CD4-positive, alpha-beta T cell treated with Interleukin-1 beta for 1 hour (primary cell): ENCODE measurements around the gene TP53TG5.

ENCODE experiments used
- DNase-seq, 2 donors: peaks; one replicate each; pipeline ENCODE4 v3.0.0-alpha.2; 2020 to 2022

TP53TG5 gene

DNA sequence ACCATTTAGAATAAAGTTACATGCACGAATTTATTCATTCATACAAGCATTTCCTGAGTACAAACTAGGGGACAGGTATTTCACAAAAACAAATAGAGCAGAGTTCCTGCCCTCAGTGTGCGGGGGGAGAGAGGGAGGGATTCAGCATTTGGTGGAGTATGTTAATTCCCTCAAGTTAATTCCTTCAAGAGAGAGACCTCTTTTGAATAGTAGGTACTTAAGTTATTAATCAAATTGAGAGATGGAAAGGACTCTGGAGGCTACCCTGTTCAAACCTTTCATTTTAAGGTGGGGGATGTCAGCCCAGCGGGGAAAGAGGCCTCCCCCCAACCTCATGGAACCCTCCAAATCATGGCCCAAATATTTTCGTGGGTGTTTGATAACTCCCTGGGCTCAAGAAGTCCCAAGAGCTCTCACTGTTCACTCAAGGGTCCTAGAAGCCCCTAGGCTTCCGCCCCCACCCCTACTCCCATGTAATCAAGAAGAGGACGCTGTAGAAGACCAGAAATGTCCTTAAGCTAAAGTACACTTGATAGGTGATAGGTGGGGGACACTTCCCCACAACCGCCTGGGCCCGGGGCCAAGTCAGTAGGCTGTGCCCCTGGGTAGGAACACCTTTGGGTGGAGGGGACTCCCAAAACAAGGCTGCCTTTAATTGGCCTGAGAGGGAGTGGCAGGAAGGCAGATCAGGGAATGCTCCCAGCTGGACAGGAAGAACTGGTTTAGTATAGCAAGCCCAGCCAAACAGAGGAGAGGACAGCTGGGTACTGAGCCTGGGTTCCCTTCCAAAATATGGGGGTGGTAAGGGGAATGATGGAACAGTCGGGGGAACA lies 32.8 kb downstream of the TP53TG5 start:
- no peak for DNase-seq

GRCh38 chr20:45344168-45344860 lies 33.8 kb downstream of the TP53TG5 start:
- peak in 1 of 2 donors; percentile 58 for DNase-seq

- no peak for DNase-seq
Observed at GRCh38 chr20:45343532-45344167, 34.5 kb downstream of the TP53TG5 start.

DNA sequence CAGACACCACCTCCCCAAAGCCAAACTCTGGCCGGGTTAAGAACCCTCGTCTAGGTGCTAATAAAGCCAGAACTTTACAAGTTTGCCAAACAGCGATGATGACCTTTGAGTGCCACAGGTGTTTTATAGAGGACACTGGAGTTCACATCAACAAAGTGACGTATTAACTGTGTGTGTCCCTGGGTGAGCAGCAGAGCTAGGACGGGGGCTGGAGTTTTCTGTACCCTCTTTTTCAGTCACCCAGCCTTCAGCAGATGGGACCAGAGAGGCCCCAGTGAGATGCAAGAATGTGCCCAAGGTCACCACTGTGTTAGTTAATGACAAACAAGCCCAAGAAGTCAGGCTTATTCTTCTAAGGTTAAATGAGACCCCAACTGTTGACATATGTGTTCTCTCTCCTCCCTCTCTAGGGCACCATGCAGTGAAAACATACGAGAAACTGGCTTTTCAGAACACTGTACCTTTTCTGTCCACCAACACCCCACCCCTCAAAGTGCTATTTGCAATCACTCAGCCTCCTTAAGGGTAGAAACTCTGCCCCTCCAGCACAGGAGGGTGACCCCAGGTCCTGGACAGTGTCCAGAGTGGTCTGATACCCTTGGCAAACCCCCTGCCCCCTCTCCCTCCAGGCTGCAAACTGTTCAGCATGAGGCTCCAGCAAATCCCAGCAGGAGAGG lies 35.1 kb downstream of the TP53TG5 start:
- no peak for DNase-seq

GRCh38 chr20:45341939-45342854 lies 35.9 kb downstream of the TP53TG5 start:
- DNase-seq = no peak

DNA sequence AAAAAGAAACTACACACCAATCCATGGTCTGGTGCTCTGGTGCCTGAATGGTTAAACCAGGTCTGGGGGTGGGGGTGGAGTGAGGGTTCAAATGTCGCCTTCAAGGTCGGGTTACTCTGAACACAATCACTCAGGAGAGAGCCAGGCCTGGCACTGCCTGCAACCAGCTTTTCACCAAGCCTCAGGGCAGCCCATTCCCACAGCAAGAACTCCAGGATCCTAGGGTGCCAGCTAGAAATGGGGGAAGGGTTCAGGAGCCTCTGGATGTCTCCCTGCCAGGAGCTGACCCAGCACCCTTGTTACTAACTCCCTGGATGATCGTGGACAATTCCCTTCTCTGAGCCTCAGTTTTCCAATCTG lies 36.6 kb downstream of the TP53TG5 start:
- no peak for DNase-seq

DNA sequence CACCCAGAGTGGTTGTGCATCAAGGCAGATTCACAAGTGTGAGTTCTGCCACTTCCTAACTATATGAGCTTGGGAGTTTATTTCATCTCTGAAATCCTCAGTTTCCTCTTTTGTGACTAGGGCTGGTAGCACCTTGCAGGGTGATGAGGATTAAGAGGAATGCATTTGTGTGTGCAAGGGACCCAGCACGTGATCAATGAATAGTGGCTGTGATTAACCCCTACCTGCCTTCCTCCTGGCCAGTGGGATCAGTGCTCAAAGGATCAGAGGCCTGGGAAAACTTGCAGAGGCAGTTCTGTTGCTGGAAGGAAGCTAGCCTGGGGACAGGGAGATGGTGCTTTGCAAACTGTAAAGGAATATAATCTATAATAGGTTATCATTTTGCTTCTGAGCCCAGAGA lies 37.2 kb downstream of the TP53TG5 start:
- no peak for DNase-seq

DNA sequence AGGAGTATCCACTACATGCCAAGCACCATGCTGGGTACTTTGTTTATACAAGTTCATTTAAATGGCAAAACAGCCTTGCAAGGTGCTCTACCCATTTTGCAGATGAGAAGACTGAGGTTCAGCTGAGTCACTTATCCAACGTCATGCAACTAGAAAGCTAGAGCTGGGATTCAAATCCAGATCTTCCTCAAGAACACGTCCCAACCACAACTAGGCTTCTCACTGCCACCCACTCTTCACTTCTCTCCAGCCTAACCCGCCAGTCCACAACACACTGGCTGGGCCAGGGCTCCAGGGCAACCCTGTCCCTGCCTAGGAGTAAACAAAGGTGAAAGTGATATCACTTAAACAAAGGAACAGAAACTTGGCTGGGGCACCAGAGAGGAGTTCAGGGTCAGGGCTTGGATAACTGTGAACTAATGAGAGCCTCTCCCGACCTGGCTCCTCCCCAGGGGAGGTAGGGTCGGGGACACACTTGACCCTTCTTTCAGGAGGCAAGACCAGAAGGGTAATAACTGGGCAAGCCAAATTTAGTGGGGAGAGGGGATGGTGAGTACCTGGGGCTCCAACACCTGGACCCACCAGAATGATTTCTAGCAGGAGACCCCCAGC lies 37.8 kb downstream of the TP53TG5 start:
- DNase-seq = no peak

DNA sequence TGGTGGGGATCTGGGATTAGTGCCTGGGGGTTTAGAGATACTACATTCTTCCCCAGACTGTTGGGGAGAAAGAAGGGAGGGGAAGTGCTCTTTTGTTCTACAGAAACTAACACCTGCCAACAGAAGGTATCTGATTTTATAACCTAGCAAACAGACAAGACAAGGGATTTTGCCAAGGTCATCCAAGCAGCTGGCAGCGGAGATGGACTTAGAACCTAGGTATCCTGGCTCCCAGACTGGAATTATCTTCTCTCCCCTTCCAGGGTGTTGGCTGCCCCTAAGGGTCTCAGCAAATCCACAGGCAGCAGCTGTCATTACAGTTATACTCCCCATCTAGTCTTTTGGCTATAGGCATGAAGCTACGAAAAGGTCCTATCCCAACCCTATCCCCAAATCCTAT lies 38.3 kb downstream of the TP53TG5 start:
- no peak for DNase-seq

DNA sequence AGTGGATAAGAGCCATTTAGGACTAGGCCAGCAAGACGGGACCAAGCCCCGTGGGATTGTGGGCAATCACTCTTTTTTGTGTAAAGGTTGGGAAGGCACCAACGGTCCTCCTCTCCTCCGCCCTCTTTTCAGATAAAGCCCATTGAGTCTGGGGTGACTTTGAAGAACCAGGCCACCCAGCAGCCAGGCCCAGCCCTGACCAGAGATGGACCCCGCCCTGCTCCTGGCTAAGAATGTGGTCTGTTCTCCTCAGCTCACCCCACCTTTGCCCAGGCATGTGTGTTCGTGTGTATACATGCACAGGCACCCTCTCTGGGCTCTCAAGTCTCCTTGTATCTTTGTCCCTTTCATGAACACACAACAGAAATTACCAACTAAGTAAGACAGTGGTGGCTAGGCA lies 39.0 kb downstream of the TP53TG5 start:
- no peak for DNase-seq

- no peak for DNase-seq
Observed at GRCh38 chr20:45338121-45339030, 39.7 kb downstream of the TP53TG5 start.

DNA sequence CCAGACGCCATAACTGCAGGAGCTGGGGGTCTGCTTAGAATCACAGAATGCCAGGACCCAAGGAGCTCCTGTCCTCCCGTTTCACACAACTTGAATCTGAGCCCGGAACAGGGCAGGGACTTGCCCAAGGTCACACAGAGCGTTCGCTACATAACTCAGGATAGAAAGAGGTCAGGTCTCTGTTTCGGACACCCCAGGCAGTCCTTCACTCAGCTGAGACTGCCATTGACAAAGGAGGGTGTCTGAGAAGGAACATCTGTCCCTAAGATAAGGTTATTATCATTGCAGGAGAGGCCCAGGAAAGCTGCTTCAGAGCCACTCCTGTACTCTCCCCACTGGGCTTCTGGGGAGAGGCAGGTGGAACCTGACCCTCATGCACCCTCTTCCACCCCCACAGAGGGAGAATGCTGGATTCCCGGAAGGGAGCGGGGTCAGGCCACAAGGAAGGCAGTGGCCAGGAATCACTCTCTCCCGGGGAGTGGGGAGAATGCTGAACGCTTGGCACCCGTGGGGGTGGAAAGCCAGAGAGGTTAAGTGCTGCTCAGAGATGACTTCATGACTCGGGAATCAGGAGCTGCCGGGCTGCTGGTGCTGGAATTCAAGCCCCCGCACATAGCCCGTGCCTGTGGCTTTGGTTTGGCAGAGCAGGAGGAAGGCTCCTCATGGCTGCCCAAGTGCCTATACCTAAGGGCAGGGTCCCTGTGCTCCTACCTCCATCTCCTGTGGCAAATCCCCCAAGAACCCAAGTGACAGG lies 40.6 kb downstream of the TP53TG5 start:
- no peak for DNase-seq

- no peak for DNase-seq
Observed at GRCh38 chr20:45336530-45337366, 41.4 kb downstream of the TP53TG5 start.

- DNase-seq = no peak
Observed at GRCh38 chr20:45330476-45330875, 47.6 kb downstream of the TP53TG5 start.

DNA sequence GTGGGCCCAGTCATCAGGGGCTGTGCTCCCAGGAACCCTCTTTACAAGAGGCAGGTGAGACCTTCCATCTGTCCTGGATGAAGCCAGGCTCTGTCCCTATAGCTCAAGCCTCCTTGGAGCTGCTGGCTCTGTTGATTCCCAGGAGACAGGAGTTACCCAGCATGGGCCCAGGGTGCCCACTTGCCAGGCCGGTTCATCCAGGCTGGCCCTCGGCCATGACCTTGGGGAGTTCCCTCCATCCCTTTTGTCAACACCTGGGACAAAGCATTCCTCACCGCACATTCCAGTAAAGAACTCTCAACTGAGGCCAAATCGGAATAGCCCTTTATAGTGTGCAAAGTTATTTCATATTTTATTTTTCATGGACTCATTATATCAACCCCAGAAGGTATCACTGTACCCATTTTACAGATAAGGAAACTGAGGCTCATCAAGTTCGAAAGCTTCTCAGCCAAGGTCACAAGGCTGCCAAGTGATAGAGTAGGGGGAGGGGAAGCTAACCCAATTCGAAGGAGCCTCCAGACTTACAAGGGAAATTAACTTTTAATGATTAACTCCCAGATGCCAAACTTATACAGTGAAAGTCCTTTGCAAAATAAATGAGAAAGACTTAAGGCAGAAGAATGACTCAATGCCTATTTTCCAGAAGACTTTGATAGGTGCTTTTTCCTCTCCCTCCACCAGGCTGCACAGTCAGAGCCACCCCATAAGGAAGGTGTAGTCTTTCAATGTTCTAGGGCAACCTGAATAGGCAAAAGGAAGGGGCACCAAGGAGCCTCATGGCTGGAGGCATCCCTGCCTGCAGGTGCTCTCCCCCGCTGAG lies 48.4 kb downstream of the TP53TG5 start:
- DNase-seq = no peak

DNA sequence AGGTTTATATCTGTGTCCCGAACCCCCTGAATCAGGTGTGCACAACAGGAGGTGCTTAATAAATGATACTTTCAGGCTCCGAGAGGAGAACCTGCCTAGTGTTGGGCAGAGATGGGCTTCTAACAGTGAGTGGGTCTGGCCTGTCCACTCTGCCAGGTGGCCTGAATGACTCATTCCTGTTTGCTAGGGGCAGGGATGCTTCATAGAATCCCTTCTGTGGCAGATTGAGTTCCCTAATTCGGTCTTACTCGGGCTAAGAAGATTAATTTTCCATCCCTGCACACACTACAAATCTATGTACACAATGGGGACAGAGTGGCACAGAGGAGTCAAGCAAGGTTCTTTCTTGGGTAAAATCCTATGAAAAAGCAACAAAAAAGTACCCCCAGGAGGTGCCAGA lies 49.7 kb downstream of the TP53TG5 start:
- DNase-seq = no peak

DNA sequence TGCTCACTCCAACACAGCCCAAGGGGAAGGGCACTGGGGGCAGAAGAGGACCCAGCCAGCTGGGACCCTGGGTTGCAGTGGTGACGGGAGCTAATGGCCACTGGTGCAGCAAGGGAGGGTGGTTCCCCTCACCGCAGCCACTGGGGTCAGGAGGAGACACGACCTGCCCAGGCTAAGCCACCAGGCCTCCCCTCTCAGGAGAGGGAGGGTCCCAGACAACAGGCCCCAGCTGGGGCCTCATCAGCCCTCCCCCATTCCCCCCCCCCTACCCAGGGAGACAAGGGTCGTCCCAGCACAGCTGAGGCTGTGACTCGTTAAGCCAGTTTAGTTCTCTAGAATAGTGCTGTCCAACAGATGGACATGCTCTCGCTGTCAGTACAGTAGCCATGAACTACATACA lies 52.8 kb downstream of the TP53TG5 start:
- no peak for DNase-seq

- no peak for DNase-seq
Observed at GRCh38 chr20:45323731-45324130, 54.4 kb downstream of the TP53TG5 start.
